ENCODE results near the gene KCNN4.

DNA sequence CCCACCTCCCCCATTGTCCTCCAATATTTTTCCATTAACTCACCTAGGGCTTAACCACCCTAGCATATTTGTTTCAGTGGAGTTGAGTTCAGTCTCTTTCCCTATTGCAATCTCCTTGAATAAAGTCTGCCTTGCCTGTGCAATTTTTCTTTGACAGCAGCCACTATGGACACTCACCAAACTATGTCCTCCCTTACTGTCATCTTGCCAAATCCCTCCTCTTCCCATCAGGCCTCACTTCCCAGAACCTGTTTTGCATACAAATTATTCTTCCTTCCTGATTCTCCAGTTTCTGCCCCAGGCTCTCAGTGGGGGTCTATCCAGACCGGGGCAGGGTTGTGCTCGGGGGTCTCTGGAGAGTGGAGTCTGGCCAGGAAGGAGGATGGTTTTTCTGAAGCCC lies 23.7 kb upstream of the KCNN4 start:
- TF ChIP-seq POLR2A (IDR thresholded peaks at IDR 0.05; ENCODE audit: low read depth, low read length) (no peak), POLR2AphosphoS5 (IDR thresholded peaks at IDR 0.05; ENCODE audit: low read depth, low read length) (no peak), TAF1 (IDR thresholded peaks at IDR 0.05; ENCODE audit: borderline replicate concordance, low read depth, low read length) (no peak)
